Osteoblast (primary cell): Measurements from ENCODE around the gene SUGCT. TPM values are rescaled to one million over a fixed set of nuclear protein-coding genes. Genes with fewer than 3 reads are reported as not detected.

Experiments
- DNase-seq: peaks from one replicate; pipeline ENCODE4 v3.0.0; 2011; ENCODE audit warnings: low spot score, mixed read lengths; ENCODE audit not compliant: insufficient read length; ENCODE audit errors: missing footprints
- H2AFZ ChIP-seq: 2 replicates; pipeline ENCODE4 v1.6.0; 2011; ENCODE audit warnings: mild to moderate bottlenecking, low read length
- H3K27ac ChIP-seq: 2 replicates; pipeline ENCODE4 v1.5.1; 2011; ENCODE audit warnings: mild to moderate bottlenecking, low read depth, low read length, moderate library complexity
- H3K27me3 ChIP-seq: 2 replicates; pipeline ENCODE4 v1.6.0; 2012; ENCODE audit warnings: mild to moderate bottlenecking, control low read depth, inconsistent platforms, low read length, moderate library complexity; ENCODE audit not compliant: insufficient read depth
- H3K36me3 ChIP-seq: 2 replicates; pipeline ENCODE4 v1.5.1; 2011; ENCODE audit warnings: mild to moderate bottlenecking, low read length, control low read depth, moderate library complexity; ENCODE audit not compliant: insufficient read depth
- H3K4me1 ChIP-seq: 2 replicates; pipeline ENCODE4 v1.5.1; 2011; ENCODE audit warnings: mild to moderate bottlenecking, low read length, control low read depth, moderate library complexity; ENCODE audit not compliant: insufficient read depth
- H3K4me2 ChIP-seq: 2 replicates; pipeline ENCODE4 v1.6.0; 2011; ENCODE audit warnings: mild to moderate bottlenecking, low read length; ENCODE audit not compliant: insufficient read depth
- H3K4me3 ChIP-seq: fragments of 200-600 bp; sonication (generic); 3 replicates; pipeline ENCODE4 v1.5.1; 2012; ENCODE audit warnings: mild to moderate bottlenecking, low read length, inconsistent platforms; ENCODE audit not compliant: insufficient read depth
- H3K79me2 ChIP-seq: 2 replicates; pipeline ENCODE4 v1.6.0; 2012; ENCODE audit warnings: mild to moderate bottlenecking, low read length, control low read depth, inconsistent platforms; ENCODE audit not compliant: insufficient read depth
- H3K9me3 ChIP-seq: 2 replicates; pipeline ENCODE4 v1.5.1; 2011; ENCODE audit warnings: low read depth, low read length, control low read depth
- H4K20me1 ChIP-seq: 2 replicates; pipeline ENCODE4 v1.6.0; 2012; ENCODE audit warnings: mild to moderate bottlenecking, low read length, control low read depth; ENCODE audit not compliant: insufficient read depth
- total RNA-seq: library from RNA; depleted of rRNA; stranded (reverse); fragments of >200 nt; gene quantifications from 2 replicates; pipeline ENCODE4 v1.2.3, GENCODE V29; 2012
- TF ChIP-seq, protein P1 (sequence below): IDR thresholded peaks from 2 replicates; pipeline ENCODE4 v1.5.1; 2011; ENCODE audit warnings: mild to moderate bottlenecking, low read depth, low read length, moderate library complexity; ENCODE audit errors: extremely low read depth

SUGCT gene
- total RNA-seq, 1 donor, result 21.7 TPM

DNA sequence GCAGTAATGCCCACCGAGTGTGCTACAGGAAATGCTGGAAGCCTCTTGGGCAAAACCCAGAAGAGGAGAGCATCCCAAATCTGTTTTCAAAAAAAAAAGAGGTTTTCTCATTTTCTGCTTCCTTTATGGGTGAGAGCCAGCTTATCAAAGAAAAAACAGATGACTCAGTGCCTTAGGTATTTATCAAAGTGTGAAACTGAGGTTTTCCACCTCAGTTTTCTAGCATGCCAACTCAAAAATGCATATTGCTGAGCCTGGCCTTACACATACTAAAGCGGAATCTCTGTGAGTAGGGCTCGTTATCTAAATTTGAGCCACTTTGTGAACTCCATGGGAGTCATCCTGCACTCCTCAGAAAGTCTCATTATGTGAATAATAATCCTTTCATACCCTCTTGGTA lies 705.1 kb downstream of the SUGCT start:
- H3K4me1 ChIP-seq, result peaks cover 8% of the 10 kb centered on the region
- H3K4me3 ChIP-seq, result no peak overlapping the region
- TF ChIP-seq, protein P1, sequence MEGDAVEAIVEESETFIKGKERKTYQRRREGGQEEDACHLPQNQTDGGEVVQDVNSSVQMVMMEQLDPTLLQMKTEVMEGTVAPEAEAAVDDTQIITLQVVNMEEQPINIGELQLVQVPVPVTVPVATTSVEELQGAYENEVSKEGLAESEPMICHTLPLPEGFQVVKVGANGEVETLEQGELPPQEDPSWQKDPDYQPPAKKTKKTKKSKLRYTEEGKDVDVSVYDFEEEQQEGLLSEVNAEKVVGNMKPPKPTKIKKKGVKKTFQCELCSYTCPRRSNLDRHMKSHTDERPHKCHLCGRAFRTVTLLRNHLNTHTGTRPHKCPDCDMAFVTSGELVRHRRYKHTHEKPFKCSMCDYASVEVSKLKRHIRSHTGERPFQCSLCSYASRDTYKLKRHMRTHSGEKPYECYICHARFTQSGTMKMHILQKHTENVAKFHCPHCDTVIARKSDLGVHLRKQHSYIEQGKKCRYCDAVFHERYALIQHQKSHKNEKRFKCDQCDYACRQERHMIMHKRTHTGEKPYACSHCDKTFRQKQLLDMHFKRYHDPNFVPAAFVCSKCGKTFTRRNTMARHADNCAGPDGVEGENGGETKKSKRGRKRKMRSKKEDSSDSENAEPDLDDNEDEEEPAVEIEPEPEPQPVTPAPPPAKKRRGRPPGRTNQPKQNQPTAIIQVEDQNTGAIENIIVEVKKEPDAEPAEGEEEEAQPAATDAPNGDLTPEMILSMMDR, result no peak
- peaks cover 8% of the 10 kb centered on the region for H3K79me2 ChIP-seq
- no peak for DNase-seq
- H3K9me3 ChIP-seq, result no peaks in the 10 kb centered on the region
- H3K4me2 ChIP-seq, result no peak overlapping the region
- H4K20me1 ChIP-seq, result no peaks in the 10 kb centered on the region
- H3K27ac ChIP-seq, result peak overlapping the region; percentile 10
- H3K36me3 ChIP-seq, result no peaks in the 10 kb centered on the region
- no peak overlapping the region for H2AFZ ChIP-seq
- no peaks in the 10 kb centered on the region for H3K27me3 ChIP-seq

DNA sequence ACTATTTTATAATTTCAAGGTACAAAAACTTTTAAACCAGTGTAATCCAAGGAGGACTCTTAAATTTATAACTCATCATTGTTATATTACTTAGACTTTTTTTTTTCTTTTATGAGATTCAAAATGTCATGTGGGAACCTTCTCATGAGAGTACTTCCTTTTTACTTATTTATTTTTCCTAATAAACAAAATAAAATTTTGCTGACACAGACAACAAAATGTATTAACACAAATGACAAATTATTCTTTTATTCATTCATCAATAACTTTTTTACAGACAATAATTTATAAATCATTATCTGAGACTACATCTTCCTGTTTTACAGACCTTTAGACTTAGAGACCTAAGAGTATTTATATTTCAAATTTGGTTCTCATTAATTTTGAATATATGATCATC lies 706.2 kb downstream of the SUGCT start:
- H3K4me2 ChIP-seq, result no peak overlapping the region
- H3K4me1 ChIP-seq, result peaks cover 8% of the 10 kb centered on the region
- no peak overlapping the region for H3K4me3 ChIP-seq
- H3K27me3 ChIP-seq, result no peaks in the 10 kb centered on the region
- H3K9me3 ChIP-seq, result no peaks in the 10 kb centered on the region
- H4K20me1 ChIP-seq, result no peaks in the 10 kb centered on the region
- no peaks in the 10 kb centered on the region for H3K36me3 ChIP-seq
- TF ChIP-seq, protein P1, result no peak
- peaks cover 8% of the 10 kb centered on the region for H3K79me2 ChIP-seq
- H3K27ac ChIP-seq, result peak overlapping the region; percentile 10
- no peak overlapping the region for H2AFZ ChIP-seq
- no peak for DNase-seq

GRCh38 chr7:40842641-40843040 lies 707.8 kb downstream of the SUGCT start:
- TF ChIP-seq, protein P1, result no peak
- H3K27ac ChIP-seq, result no peak overlapping the region
- H3K36me3 ChIP-seq, result no peaks in the 10 kb centered on the region
- no peak overlapping the region for H3K4me2 ChIP-seq
- H3K27me3 ChIP-seq, result no peaks in the 10 kb centered on the region
- peaks cover 8% of the 10 kb centered on the region for H3K79me2 ChIP-seq
- H3K4me1 ChIP-seq, result peaks cover 8% of the 10 kb centered on the region
- H3K9me3 ChIP-seq, result no peaks in the 10 kb centered on the region
- no peak for DNase-seq
- H2AFZ ChIP-seq, result no peak overlapping the region
- H3K4me3 ChIP-seq, result no peak overlapping the region
- no peaks in the 10 kb centered on the region for H4K20me1 ChIP-seq

DNA sequence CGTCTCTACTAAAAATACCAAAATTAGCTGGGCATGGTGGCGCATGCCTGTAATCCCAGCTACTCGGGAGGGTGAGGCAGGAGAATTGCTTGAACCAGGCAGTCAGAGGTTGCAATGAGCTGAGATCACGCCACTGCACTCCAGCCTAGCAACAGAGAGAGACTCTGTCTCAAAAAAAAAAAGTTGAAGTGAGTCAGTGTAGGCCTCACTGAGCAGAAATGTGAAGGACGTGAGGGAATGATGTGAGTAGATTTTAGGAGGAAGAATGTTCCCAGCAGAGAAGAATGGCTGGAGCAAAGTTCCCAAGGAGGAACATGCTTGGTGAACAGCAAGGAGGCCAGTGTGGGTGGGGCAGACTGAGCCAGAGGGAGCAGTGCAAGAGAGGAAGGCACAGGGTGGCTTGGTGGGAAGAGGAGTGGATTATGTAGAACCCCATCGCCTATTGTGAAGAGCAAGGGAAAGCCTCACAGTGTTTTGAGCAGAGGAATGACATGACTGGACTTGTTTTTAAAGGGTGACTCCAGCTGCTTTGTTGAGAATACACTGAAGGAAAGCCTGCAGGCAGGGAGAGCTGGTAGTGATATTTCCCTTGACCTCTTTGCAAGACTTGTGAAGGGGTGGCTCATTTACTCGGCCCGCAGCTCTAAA lies 708.7 kb downstream of the SUGCT start:
- Histone ChIP-seq H4K20me1 (no peaks in the 10 kb centered on the region), H3K36me3 (no peaks in the 10 kb centered on the region), H3K79me2 (peaks cover 9% of the 10 kb centered on the region), H2AFZ (peak overlapping the region; percentile 46), H3K27me3 (no peaks in the 10 kb centered on the region), H3K4me2 (peak overlapping the region; percentile 25), H3K4me1 (peaks cover 8% of the 10 kb centered on the region), H3K27ac (peak overlapping the region; percentile 85), H3K9me3 (no peaks in the 10 kb centered on the region), H3K4me3 (no peak overlapping the region)
- peak; percentile 79 for DNase-seq
- TF ChIP-seq, protein P1, result no peak
